Astrocyte of the spinal cord (primary cell): ENCODE measurements around the gene MAGEA2.
"Not testable (repeated sequence)": the region's sequence is repeated elsewhere in the genome, so short reads cannot be mapped to it uniquely, and the experiment has no call there.

Source experiments
- DNase-seq: peaks from one replicate; pipeline ENCODE4 v3.0.0; 2011; ENCODE audit warnings: low read depth, low spot score
- H3K4me3 ChIP-seq: 2 replicates; pipeline ENCODE4 v1.5.1; 2011; ENCODE audit warnings: low read depth, mild to moderate bottlenecking, low read length, moderate library complexity
- in situ Hi-C: cut with HindIII; loops from 2 replicates; pipeline ENCODE4 v1.10.0; 2017; ENCODE audit warnings: low sequenced_read_pairs
- TF ChIP-seq, protein P1 (sequence below): IDR thresholded peaks from 2 replicates; pipeline ENCODE4 v1.5.1; 2012; ENCODE audit warnings: low read depth, mild to moderate bottlenecking, low read length, inconsistent platforms

MAGEA2 gene, protein sequence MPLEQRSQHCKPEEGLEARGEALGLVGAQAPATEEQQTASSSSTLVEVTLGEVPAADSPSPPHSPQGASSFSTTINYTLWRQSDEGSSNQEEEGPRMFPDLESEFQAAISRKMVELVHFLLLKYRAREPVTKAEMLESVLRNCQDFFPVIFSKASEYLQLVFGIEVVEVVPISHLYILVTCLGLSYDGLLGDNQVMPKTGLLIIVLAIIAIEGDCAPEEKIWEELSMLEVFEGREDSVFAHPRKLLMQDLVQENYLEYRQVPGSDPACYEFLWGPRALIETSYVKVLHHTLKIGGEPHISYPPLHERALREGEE

GRCh38 chrX:152753686-152754650 lies at the start of gene MAGEA2:
TSS of gene MAGEA2 (minus strand) at chrX:152753842. CDS start at chrX:152751363, 2,479 bp downstream.
- in situ Hi-C loops, H3K4me3 ChIP-seq, DNase-seq: not testable (repeated sequence)

DNA sequence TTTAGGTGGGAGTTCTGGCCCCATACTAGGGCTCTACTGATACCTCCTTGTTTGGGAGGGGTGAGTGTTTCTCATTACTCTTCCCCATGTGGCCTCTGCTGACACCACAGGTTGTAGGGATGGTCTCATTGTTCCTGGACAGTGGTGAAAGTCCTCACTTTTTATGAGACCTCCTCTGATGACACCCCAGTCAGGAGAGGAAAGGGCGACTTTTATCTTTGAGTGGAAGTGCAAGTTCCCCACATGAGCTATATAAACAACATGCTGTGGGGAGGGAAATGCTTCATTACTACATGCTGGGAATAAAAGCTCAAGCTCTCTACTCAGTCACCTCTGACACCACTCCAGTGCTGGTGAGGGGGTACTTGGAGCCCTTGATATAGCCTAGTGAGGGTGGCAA lies 45.3 kb upstream of the MAGEA2 start:
- TF ChIP-seq, protein P1, sequence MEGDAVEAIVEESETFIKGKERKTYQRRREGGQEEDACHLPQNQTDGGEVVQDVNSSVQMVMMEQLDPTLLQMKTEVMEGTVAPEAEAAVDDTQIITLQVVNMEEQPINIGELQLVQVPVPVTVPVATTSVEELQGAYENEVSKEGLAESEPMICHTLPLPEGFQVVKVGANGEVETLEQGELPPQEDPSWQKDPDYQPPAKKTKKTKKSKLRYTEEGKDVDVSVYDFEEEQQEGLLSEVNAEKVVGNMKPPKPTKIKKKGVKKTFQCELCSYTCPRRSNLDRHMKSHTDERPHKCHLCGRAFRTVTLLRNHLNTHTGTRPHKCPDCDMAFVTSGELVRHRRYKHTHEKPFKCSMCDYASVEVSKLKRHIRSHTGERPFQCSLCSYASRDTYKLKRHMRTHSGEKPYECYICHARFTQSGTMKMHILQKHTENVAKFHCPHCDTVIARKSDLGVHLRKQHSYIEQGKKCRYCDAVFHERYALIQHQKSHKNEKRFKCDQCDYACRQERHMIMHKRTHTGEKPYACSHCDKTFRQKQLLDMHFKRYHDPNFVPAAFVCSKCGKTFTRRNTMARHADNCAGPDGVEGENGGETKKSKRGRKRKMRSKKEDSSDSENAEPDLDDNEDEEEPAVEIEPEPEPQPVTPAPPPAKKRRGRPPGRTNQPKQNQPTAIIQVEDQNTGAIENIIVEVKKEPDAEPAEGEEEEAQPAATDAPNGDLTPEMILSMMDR = no peak
- DNase-seq = no peak
- in situ Hi-C loops = no loop called here
- no peak overlapping the region for H3K4me3 ChIP-seq

GRCh38 chrX:152787062-152787461 lies 33.4 kb upstream of the MAGEA2 start:
- DNase-seq, in situ Hi-C loops: not testable (repeated sequence)

DNA sequence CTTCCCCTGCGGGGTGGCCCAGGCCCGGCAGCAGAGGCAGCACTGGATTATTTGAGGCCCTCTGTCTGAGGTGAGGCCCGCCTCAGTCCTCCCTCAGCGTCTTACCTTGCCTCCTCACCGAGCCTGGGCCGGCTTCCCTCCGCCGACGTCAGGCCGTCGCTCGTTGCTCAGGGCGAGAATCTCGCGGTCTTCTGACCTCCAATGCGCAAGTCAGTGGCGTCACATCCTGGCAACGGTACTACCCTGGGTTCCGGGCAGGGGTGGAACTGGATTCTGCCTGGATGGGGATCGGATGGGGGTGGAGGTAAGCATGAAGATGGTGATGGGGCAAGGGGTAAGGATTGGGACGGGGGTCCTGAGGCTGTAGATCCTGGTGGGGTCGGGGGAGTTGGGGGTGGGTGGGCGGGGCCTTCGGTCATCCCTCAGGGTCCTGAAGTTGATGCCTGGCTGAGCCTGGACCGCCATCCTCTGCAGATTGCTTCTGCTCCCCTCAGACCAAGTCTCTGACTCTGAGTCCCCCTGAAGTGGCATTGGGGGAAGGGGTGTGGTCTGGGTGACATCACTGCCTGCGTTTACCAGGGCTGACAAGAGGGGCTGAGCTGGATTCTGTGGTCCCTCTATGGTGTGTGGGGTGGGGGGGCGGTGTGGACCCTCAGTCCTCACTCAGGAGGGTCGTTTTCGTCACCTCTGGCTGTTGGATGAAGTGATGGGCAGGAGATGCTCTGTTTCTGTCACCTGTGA lies 16.1 kb upstream of the MAGEA2 start, which contains the start of gene MAGEA6:
Gene MAGEA6, minus strand, starts transcription at position 141 of the 741 bp plus-strand sequence. CDS start 2,039 bp downstream, outside the sequence.
- DNase-seq, in situ Hi-C loops, H3K4me3 ChIP-seq: not testable (repeated sequence)

More at GRCh38 chrX:152787062-152787461, 33.4 kb upstream of the MAGEA2 start:
- not testable (repeated sequence) for H3K4me3 ChIP-seq

DNA sequence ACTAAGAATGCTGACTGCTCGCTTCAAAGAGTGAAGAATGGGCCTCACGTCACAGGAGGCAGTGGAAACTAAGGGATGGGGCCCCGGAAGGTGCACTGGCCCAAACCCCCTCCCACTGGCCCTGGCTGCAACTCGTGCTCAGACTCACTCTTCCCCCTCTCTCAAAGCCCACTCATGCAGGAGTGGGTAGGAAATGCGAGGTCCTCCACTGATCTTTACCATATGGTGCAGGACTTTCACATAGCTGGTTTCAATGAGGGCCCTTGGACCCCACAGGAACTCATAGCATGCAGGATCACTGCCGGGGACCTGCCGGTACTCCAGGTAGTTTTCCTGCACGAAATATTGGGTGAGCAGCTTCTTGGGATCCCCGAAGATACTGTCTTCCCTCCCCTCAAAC lies 12.9 kb upstream of the MAGEA2 start:
- in situ Hi-C loops, H3K4me3 ChIP-seq, DNase-seq: not testable (repeated sequence)

DNA sequence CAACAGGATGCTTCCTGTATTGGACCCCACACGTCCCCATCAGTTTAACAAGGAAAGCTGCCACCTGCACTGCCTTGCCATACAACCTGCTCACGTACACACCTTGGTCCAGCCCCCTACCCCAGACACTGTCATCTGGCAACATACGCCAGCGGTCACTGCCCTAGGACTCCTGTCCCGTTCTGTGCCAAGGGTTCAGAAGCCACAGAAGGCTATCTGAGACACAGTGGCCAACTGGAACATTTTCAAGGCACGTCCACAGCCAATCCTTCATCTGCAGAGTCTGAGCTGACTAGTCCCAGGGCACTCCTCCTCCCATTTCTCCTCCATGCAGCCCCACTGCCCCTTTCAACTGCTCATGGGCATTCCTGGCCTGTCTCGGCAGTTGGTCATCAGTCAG lies 7.9 kb upstream of the MAGEA2 start:
- DNase-seq, H3K4me3 ChIP-seq, in situ Hi-C loops: not testable (repeated sequence)

GRCh38 chrX:152759544-152759943 lies 5.9 kb upstream of the MAGEA2 start:
- in situ Hi-C loops, H3K4me3 ChIP-seq, DNase-seq: not testable (repeated sequence)

- in situ Hi-C loops, DNase-seq, H3K4me3 ChIP-seq: not testable (repeated sequence)
Measured at GRCh38 chrX:152758918-152759317, 5.3 kb upstream of the MAGEA2 start, which contains the start of gene CSAG3. TSS of gene CSAG3 (plus strand) at chrX:152759218.

GRCh38 chrX:152754871-152755270 lies 1.2 kb upstream of the MAGEA2 start:
- DNase-seq, in situ Hi-C loops, H3K4me3 ChIP-seq: not testable (repeated sequence)

- TF ChIP-seq, protein P1 = no peak
- no peak for DNase-seq
- no peak overlapping the region for H3K4me3 ChIP-seq
- in situ Hi-C loops = no loop called here
Measured at GRCh38 chrX:152738560-152738959, 15.1 kb downstream of the MAGEA2 start.

- H3K4me3 ChIP-seq, in situ Hi-C loops, DNase-seq: not testable (repeated sequence)
Measured at GRCh38 chrX:152736528-152736927, 17.1 kb downstream of the MAGEA2 start.
